ENCODE data around the gene SPSB3. TPM values are rescaled to one million over a fixed set of nuclear protein-coding genes. Genes with fewer than 3 reads are reported as not detected.

The SPSB3 gene
- total RNA-seq, 2 experiments from 2014 or later = 67.8 to 74.1 TPM

DNA sequence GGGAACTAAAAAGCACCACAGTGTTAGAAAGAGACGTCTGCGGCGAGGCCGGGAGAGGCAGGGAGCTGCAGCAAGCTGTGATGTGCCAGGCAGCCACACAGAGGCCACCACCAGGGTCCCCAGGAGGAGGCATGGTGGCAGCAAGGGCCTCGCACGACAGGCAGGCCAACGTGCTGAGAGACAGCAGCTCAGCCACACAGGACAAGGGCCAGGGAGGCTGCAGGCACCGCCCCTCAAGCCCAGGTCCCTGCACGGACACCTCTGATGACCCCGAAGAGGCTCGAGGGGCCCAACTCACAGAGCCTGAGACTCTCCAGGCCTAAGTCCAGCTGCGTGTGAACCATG, 38.5 kb upstream of the SPSB3 start:
- no peak overlapping the region for H3K4me3 Mint-ChIP-seq
- H3K36me3 Mint-ChIP-seq = peaks cover 2% of the 10 kb centered on the region
- no peak for DNase-seq
- H3K9me3 Mint-ChIP-seq = no peaks in the 10 kb centered on the region
- ATAC-seq (ENCODE audit: low read depth) = no peak
- POLR2A ChIA-PET = no interaction called here
- H3K27me3 Mint-ChIP-seq = no peaks in the 10 kb centered on the region
- no peak overlapping the region for H3K27ac Mint-ChIP-seq
- H3K4me1 Mint-ChIP-seq = peaks cover 6% of the 10 kb centered on the region

DNA sequence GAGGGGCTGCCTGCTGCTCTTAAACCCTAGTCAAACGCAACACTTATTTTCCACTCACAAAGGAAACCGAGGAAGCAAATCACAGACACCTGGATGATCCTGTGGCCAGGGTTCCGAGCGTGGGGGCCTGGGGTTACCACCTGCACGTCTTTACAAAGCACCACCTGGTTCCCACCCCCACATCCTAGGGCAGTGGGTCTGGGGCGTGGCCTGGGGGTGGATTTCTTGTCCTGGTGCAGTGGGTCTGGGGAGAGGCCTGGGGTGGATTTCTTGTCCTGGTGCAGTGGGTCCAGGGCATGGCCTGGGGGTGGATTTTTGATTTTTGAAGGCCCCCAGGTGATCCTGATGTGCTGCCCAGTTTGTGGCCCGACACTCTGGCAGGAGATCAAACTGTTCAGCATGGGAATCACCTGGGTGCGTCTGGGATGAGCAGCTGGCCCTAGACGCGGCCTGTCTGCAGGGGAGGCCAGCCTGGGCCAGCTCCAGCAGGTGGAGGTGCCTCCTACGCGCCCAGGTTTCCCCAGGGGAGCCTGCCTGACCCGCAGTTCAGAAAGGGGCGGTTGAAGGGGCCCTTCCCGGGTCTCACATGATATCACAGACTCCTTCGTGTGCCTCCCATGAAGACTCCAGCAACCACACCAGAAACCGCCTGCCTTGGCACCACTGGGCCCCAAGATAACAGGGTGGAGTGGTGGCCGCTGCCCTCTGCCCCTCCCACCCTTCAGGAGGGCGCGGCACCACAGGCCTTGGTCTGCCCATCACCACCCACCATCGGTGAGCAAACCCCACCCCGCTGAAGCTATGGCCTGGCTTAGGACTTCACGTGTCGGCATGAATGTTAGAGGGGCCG, 38.0 kb upstream of the SPSB3 start:
- H3K27me3 Mint-ChIP-seq = no peaks in the 10 kb centered on the region
- no peak overlapping the region for H3K27ac Mint-ChIP-seq
- DNase-seq = no peak
- H3K4me3 Mint-ChIP-seq = no peak overlapping the region
- POLR2A ChIA-PET = no interaction called here
- H3K9me3 Mint-ChIP-seq = no peaks in the 10 kb centered on the region
- peaks cover 2% of the 10 kb centered on the region for H3K36me3 Mint-ChIP-seq
- ATAC-seq (ENCODE audit: low read depth) = no peak
- peaks cover 3% of the 10 kb centered on the region for H3K4me1 Mint-ChIP-seq

DNA sequence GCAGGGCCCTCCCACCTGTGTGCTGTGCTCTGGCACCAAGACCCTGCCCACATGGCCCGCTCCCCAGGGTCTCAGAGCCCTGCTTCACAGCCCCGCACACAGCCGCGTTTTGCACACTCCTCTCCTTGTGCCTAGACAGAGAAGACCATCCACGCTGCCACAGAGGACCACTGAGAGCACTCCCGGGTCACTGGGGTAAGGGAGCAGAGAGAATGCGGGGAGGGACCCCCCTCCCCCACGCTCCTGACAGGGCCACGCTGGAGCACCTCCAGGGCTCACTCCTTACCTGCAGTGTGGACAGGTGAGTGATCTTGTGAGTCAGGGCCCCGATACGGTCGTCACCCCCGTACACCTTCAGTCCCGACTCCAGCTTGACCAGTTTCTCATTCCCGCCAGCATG, 37.2 kb upstream of the SPSB3 start:
- Mint-ChIP-seq H3K36me3 (peaks cover 2% of the 10 kb centered on the region), H3K9me3 (no peaks in the 10 kb centered on the region), H3K27me3 (no peaks in the 10 kb centered on the region), H3K4me1 (peaks cover under 1% of the 10 kb centered on the region), H3K4me3 (no peak overlapping the region), H3K27ac (peak overlapping the region; percentile 13)
- DNase-seq (no peak), ATAC-seq (ENCODE audit: low read depth) (no peak)
- POLR2A ChIA-PET = no interaction called here

DNA sequence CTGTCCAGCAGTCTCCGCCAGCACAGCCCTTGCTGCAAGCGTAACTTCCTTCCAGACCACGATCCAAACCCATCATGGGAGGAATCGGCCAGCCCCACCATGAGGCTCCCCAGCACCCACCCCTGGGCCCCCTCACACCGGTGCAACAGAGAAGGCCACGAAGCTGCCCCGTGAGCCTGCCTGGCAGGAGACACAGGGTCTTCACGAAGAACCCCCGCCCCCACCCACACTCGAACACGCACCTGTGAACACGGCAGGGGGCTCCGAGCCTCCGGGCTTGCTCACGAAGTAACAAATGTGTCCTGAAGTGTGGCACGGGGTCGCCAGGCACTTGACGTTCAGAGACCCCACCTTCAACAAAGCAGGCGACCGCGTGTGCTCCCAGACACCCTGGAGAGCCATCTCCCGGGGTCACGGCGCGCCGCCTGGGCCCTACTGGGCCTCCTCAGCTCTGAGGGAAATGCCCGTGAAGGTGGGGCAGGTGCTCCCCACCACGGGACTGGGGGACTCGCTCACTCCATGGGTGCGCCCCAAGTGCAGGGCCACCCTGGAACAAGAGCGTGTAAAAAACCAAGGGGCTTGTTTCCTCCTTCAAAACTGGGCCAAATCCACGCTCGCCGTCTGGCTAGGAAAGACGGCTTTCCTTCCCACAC, 36.6 kb upstream of the SPSB3 start:
- Mint-ChIP-seq H3K4me3 (no peak overlapping the region), H3K27ac (peak overlapping the region; percentile 13), H3K27me3 (no peaks in the 10 kb centered on the region), H3K9me3 (no peaks in the 10 kb centered on the region), H3K36me3 (peaks cover 2% of the 10 kb centered on the region), H3K4me1 (no peaks in the 10 kb centered on the region)
- DNase-seq (no peak), ATAC-seq (ENCODE audit: low read depth) (no peak)
- POLR2A ChIA-PET = no interaction called here

DNA sequence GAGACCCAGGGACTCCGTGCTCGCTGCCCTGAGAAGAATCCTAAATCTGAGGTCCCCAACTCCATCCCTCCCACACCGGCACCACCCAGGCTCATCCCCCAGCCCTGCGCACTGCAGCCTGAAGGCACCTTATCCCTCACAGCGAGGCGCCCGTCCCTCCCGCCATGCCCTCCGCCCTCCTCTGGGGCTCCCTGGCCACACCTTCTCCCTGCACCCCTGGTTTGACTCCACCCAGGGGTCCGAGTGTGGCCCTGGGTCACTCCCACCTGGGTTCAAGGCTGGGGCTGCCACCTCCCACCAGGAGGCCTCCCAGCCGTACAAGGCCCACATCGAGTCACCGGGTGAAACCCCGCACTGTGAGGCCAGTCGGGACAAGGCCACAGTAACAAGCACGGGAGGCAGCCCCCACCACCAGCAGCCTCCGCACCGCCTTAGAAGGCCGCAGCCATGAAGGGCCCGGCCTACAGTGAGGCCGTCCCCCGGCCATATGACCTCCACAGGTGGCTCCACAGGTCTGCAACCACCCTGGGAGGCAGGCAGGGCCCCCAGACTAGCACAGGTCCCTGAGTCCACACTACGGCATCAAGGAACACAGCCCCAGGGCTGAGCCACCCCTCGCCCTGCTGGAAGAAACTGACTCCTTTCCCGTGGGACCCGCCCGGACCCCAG, 36.0 kb upstream of the SPSB3 start:
- no peaks in the 10 kb centered on the region for H3K27me3 Mint-ChIP-seq
- POLR2A ChIA-PET = no interaction called here
- H3K4me1 Mint-ChIP-seq = no peaks in the 10 kb centered on the region
- H3K36me3 Mint-ChIP-seq = peaks cover 2% of the 10 kb centered on the region
- no peak overlapping the region for H3K27ac Mint-ChIP-seq
- ATAC-seq (ENCODE audit: low read depth) (peak; percentile 18), DNase-seq (no peak)
- H3K4me3 Mint-ChIP-seq = no peak overlapping the region
- no peaks in the 10 kb centered on the region for H3K9me3 Mint-ChIP-seq

DNA sequence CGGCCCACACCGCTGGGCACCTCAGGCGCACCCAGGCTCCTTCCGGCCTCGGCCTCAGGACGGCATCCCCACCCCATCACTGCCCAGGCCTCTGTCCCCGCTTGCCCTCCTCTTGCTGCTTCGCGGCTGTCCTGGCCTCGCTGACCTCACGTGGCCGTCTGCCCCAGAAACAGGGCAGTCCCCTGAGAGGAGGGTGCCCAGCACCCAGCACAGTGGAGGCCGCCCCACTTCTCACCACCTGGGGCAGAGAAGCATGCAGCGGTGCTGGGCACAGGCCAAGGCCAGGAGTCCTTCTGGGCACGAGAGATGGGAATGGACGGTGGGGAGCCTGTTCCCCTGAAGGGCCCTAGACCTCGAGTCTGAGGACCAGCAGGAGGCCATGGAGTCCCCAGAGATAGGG, 35.3 kb upstream of the SPSB3 start:
- DNase-seq (no peak), ATAC-seq (ENCODE audit: low read depth) (no peak)
- Mint-ChIP-seq H3K36me3 (peaks cover 2% of the 10 kb centered on the region), H3K27ac (no peak overlapping the region), H3K27me3 (no peaks in the 10 kb centered on the region), H3K4me3 (no peak overlapping the region), H3K9me3 (no peaks in the 10 kb centered on the region), H3K4me1 (no peaks in the 10 kb centered on the region)
- POLR2A ChIA-PET = no interaction called here

DNA sequence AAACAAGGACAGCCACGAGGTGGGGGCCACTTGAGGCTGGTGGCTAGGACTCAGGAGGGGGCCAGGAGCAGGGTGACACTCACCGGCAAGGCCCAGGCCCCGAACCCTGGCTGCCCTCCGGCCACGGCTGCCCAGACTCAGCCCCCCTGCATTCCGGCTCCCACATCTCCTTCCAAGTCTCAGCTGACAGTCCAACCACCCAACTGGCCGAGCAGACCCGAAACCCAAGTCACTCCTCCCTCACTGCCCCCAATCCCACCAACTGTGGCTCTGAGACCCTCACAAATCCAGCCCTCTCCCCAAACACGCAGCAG, 34.9 kb upstream of the SPSB3 start:
- no peak overlapping the region for H3K4me3 Mint-ChIP-seq
- no peaks in the 10 kb centered on the region for H3K9me3 Mint-ChIP-seq
- H3K27ac Mint-ChIP-seq = no peak overlapping the region
- DNase-seq = no peak
- no peaks in the 10 kb centered on the region for H3K27me3 Mint-ChIP-seq
- ATAC-seq (ENCODE audit: low read depth) = no peak
- peaks cover 2% of the 10 kb centered on the region for H3K36me3 Mint-ChIP-seq
- POLR2A ChIA-PET = no interaction called here
- no peaks in the 10 kb centered on the region for H3K4me1 Mint-ChIP-seq

DNA sequence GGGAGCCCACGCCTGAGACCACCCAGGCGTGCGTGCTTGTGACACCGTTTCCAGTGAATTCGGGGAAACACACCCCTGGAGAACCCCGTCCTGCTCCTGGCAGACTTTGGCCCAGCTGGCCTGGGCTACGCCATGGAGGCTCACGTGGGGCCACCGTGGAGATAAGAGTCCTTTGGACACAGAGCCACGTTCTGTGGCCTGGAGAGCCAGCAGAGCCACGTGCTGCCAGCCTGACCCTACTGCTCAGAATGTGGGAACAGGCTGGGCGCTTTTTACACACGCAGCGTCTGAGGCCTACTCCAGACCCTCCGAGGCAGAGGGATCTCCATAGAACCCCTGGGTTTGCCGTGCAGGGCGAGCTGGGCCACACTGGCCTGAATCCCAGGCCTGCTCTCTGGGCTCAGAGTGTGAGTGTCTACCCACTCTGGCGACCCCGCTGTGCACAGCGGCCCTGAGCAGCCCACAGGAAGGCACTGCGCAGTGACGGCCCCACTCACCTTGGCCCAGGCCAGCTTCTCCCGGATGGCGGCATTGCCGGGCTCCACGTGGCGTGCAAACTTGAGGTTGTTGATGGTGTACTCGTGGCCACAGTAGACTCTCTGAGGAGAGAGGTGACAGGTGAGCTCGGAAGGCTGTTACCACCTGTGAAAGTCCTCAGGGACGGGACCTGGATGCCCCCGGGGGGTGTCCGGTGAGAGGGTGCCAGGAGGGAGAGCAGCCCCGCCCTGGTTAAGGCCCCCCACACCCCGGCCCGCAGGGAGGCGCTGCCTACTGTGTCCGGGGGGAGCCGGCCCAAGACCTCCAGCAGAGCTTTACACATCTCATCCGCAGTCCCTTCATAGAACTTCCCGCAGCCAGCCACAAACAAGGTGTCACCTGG, 34.3 kb upstream of the SPSB3 start:
- POLR2A ChIA-PET = no interaction called here

DNA sequence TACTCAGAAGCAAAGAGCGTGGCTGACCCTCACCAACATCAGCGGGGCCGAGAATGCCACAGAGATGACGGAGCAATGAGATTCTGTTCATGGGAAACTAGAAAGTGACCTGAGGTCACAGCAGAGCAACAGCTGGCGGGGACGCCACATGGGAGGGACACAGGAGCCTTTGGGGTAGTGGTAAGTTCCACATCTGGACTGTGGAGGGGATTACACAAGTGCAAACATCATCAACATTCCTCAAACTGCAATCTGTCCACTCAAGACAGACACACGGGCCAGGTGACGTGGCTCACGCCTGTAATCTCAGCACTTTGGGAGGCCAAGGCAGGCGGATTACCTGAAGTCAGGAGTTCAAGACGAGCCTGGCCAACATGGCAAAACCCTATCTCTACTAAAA, 33.1 kb upstream of the SPSB3 start:
- POLR2A ChIA-PET = interaction anchor here (1.6 kb wide), 1 partner anchor 33 kb away, joined by 3 read pairs; the partner anchor contains the start of gene NUBP2
- Mint-ChIP-seq H3K4me3 (no peak overlapping the region), H3K27ac (no peak overlapping the region)

More for the DNA sequence above, 34.3 kb upstream of the SPSB3 start:
- H3K27ac Mint-ChIP-seq = no peak overlapping the region
- H3K36me3 Mint-ChIP-seq = peaks cover 2% of the 10 kb centered on the region
- no peaks in the 10 kb centered on the region for H3K27me3 Mint-ChIP-seq
- H3K9me3 Mint-ChIP-seq = no peaks in the 10 kb centered on the region
- ATAC-seq (ENCODE audit: low read depth) (no peak), DNase-seq (no peak)
- H3K4me1 Mint-ChIP-seq = no peaks in the 10 kb centered on the region
- H3K4me3 Mint-ChIP-seq = no peak overlapping the region

DNA sequence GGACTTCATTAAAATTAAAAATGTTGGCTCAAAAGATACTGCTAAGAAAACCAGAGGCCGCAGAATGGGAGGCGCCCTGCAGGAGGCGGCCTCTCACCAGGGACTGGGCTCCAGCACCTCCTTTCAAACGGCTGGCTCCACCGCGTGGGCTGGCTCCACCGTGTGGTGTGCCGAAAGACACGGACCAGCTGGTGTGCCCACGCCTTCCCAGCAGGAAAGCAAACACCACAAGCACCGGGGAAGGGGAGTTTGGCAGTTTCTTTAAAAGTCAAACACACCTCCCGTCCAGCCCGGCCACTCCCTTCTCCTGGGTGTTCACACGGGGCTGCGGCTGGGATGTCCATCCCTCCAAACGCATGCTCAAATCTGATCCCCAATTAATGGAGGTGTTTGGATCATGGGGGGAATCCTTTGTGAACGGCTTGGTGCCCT, 30.4 kb upstream of the SPSB3 start:
- Mint-ChIP-seq H3K4me1 (no peaks in the 10 kb centered on the region), H3K4me3 (no peak overlapping the region), H3K9me3 (no peaks in the 10 kb centered on the region), H3K27ac (no peak overlapping the region), H3K27me3 (no peaks in the 10 kb centered on the region), H3K36me3 (peaks cover 1% of the 10 kb centered on the region)
- ATAC-seq (ENCODE audit: low read depth) = peak; percentile 85
- DNase-seq = peak; percentile 59
- POLR2A ChIA-PET = interaction anchor here (1.2 kb wide), 1 partner anchor 152 kb away, joined by 4 read pairs; the partner anchor contains the start of gene RPS2

More for the DNA sequence above, 33.1 kb upstream of the SPSB3 start:
- ATAC-seq (ENCODE audit: low read depth) = no peak
- Mint-ChIP-seq H3K36me3 (peaks cover 2% of the 10 kb centered on the region), H3K9me3 (no peaks in the 10 kb centered on the region), H3K4me1 (no peaks in the 10 kb centered on the region), H3K27me3 (no peaks in the 10 kb centered on the region)
- DNase-seq = no peak

DNA sequence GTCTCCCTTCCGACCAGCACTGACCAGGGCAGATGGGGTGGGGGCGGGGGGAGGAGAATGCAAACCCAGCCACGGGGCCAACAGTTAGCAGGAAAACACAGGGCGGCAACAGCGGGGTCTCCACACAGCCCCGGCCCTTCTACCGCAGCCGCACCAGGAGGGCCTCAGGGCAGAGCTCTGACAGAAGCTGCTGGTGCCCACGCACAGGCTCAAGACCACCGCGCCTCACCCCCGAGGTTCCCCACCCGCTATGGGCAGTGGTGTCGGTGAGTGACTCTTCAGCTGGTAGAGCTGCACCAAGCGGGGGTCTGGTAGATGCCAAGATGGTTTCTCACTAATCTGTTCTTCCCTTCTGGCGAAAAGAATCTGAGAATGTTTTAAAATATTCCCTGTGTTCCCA, 28.2 kb upstream of the SPSB3 start:
- no peak for DNase-seq
- H3K9me3 Mint-ChIP-seq = no peaks in the 10 kb centered on the region

DNA sequence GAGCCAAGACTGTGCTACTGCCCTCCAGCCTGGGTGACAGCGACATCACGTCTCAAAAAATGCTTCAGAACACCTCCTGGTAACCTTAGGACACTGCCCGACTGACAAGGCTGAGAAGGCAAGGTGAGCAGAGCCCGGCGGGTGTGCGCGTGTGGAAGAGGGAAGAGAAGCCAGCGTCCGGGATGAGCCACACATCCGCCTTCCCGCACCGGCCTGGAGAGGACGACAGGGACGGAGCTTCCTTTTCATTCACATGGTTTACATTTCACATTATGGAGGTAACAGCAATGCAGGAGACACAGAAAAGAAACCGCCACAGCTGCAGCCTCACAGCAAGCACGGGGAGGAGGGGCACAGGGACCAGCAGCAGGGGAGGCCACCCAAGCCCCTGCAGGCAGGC, 27.7 kb upstream of the SPSB3 start:
- POLR2A ChIA-PET = no interaction called here
- Mint-ChIP-seq H3K36me3 (peaks cover 18% of the 10 kb centered on the region), H3K27me3 (no peaks in the 10 kb centered on the region), H3K9me3 (no peaks in the 10 kb centered on the region), H3K4me1 (no peaks in the 10 kb centered on the region), H3K4me3 (no peak overlapping the region), H3K27ac (no peak overlapping the region)
- DNase-seq (no peak), ATAC-seq (ENCODE audit: low read depth) (no peak)

More for the DNA sequence above, 28.2 kb upstream of the SPSB3 start:
- Mint-ChIP-seq H3K36me3 (peaks cover 17% of the 10 kb centered on the region), H3K27me3 (no peaks in the 10 kb centered on the region), H3K4me3 (no peak overlapping the region), H3K27ac (no peak overlapping the region), H3K4me1 (no peaks in the 10 kb centered on the region)
- POLR2A ChIA-PET = no interaction called here
- no peak for ATAC-seq (ENCODE audit: low read depth)

DNA sequence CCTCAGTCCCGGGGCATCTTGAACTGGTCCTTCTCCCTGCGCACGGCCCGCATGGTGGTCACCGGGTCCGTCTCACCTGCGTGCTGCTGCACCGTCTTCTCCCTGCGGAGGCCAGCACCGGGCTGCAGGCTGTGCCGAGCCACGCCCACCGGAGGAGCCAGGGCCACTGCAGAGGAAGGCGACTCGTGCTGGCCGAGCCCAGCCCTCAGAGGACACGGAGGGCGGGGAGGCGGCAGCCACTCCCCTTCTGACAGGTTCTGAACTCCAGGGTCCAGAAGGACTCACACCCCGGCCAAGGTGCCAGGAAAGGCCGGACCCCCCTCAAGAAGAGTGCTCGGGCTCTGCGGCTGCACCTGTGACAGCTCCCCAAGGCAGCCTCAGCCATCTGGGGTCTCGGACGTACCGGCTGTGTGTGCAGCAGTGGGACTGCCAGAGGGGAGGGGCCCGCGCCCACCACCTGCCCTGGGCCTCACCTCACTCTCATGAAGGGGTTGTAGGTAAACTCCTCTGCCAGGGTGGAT, 27.0 kb upstream of the SPSB3 start:
- Mint-ChIP-seq H3K4me3 (no peak overlapping the region), H3K27me3 (no peaks in the 10 kb centered on the region), H3K27ac (no peak overlapping the region), H3K36me3 (peaks cover 18% of the 10 kb centered on the region), H3K9me3 (no peaks in the 10 kb centered on the region), H3K4me1 (no peaks in the 10 kb centered on the region)
- peak; percentile 18 for ATAC-seq (ENCODE audit: low read depth)
- DNase-seq = no peak
- POLR2A ChIA-PET = no interaction called here
